ENCODE data around the gene AGO3. TPM values are rescaled to one million over a fixed set of nuclear protein-coding genes. Genes with fewer than 3 reads are reported as not detected.

Gene AGO3
- total and polyA plus RNA-seq, 2 experiments from 2014 or later: 19.2 to 27.3 TPM

GRCh38 chr1:36068866-36069265 lies 138.0 kb downstream of the AGO3 start:
- ATAC-seq: no peak
- H3K79me2 ChIP-seq (replicated peaks; ENCODE audit: insufficient read depth): no peaks in the 10 kb centered on the region

More at GRCh38 chr1:36068866-36069265, 138.0 kb downstream of the AGO3 start:
- Mint-ChIP-seq H3K9me3 (no peaks in the 10 kb centered on the region), H3K27ac (no peak overlapping the region), H3K36me3 (ENCODE audit: low read depth) (no peaks in the 10 kb centered on the region; the same call in 2 of the 3 replicates), H3K4me3 (no peak overlapping the region), H3K4me1 (peaks cover 11% of the 10 kb centered on the region), H3K27me3 (ENCODE audit: insufficient read depth, low read depth, poor library complexity) (peaks cover 2% of the 10 kb centered on the region)
- H4K20me1 ChIP-seq (replicated peaks; ENCODE audit: insufficient read depth): no peaks in the 10 kb centered on the region
- no peaks in the 10 kb centered on the region for H3K9me2 ChIP-seq (ENCODE audit: insufficient read depth)
- no peak overlapping the region for H3K4me3 ChIP-seq
- H3K36me3 ChIP-seq (ENCODE audit: insufficient read depth): no peaks in the 10 kb centered on the region
- DNase-seq (ENCODE audit: low spot score): no peak
- TF ChIP-seq ZNF462 (CRISPR knock-in tag; IDR thresholded peaks at IDR 0.05): no peak
- no peak for TF ChIP-seq EZH2phosphoT487 (IDR thresholded peaks at IDR 0.05; ENCODE audit: unreplicated experiment)
- TF ChIP-seq, protein P1, sequence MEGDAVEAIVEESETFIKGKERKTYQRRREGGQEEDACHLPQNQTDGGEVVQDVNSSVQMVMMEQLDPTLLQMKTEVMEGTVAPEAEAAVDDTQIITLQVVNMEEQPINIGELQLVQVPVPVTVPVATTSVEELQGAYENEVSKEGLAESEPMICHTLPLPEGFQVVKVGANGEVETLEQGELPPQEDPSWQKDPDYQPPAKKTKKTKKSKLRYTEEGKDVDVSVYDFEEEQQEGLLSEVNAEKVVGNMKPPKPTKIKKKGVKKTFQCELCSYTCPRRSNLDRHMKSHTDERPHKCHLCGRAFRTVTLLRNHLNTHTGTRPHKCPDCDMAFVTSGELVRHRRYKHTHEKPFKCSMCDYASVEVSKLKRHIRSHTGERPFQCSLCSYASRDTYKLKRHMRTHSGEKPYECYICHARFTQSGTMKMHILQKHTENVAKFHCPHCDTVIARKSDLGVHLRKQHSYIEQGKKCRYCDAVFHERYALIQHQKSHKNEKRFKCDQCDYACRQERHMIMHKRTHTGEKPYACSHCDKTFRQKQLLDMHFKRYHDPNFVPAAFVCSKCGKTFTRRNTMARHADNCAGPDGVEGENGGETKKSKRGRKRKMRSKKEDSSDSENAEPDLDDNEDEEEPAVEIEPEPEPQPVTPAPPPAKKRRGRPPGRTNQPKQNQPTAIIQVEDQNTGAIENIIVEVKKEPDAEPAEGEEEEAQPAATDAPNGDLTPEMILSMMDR (conservative IDR thresholded peaks at IDR 0.05; ENCODE audit: low read depth in 2 of 2): no peak
- no peak for TF ChIP-seq EZH2 (IDR thresholded peaks at IDR 0.05; ENCODE audit: low read depth, unreplicated experiment)
- TF ChIP-seq, protein P2, sequence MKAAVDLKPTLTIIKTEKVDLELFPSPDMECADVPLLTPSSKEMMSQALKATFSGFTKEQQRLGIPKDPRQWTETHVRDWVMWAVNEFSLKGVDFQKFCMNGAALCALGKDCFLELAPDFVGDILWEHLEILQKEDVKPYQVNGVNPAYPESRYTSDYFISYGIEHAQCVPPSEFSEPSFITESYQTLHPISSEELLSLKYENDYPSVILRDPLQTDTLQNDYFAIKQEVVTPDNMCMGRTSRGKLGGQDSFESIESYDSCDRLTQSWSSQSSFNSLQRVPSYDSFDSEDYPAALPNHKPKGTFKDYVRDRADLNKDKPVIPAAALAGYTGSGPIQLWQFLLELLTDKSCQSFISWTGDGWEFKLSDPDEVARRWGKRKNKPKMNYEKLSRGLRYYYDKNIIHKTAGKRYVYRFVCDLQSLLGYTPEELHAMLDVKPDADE (IDR thresholded peaks at IDR 0.05): no peak
- TF ChIP-seq POLR2AphosphoS5 (IDR thresholded peaks at IDR 0.05; ENCODE audit: low read depth): no peak
- TF ChIP-seq STAT1 (IDR thresholded peaks at IDR 0.05; ENCODE audit: unreplicated experiment): no peak
- no peak for TF ChIP-seq CREB1 (CRISPR knock-in tag; IDR thresholded peaks at IDR 0.05; ENCODE audit: low read depth)
- TF ChIP-seq ZNF331 (CRISPR knock-in tag; IDR thresholded peaks at IDR 0.05; ENCODE audit: low read depth): no peak
- no peak for TF ChIP-seq NANOG (IDR thresholded peaks at IDR 0.05; ENCODE audit: borderline replicate concordance)
- TF ChIP-seq ZNF114 (CRISPR knock-in tag; IDR thresholded peaks at IDR 0.05): no peak
- TF ChIP-seq, protein P3, sequence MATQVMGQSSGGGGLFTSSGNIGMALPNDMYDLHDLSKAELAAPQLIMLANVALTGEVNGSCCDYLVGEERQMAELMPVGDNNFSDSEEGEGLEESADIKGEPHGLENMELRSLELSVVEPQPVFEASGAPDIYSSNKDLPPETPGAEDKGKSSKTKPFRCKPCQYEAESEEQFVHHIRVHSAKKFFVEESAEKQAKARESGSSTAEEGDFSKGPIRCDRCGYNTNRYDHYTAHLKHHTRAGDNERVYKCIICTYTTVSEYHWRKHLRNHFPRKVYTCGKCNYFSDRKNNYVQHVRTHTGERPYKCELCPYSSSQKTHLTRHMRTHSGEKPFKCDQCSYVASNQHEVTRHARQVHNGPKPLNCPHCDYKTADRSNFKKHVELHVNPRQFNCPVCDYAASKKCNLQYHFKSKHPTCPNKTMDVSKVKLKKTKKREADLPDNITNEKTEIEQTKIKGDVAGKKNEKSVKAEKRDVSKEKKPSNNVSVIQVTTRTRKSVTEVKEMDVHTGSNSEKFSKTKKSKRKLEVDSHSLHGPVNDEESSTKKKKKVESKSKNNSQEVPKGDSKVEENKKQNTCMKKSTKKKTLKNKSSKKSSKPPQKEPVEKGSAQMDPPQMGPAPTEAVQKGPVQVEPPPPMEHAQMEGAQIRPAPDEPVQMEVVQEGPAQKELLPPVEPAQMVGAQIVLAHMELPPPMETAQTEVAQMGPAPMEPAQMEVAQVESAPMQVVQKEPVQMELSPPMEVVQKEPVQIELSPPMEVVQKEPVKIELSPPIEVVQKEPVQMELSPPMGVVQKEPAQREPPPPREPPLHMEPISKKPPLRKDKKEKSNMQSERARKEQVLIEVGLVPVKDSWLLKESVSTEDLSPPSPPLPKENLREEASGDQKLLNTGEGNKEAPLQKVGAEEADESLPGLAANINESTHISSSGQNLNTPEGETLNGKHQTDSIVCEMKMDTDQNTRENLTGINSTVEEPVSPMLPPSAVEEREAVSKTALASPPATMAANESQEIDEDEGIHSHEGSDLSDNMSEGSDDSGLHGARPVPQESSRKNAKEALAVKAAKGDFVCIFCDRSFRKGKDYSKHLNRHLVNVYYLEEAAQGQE (IDR thresholded peaks at IDR 0.05; ENCODE audit: unreplicated experiment): no peak
- no peak for TF ChIP-seq JUNB (IDR thresholded peaks at IDR 0.05; ENCODE audit: unreplicated experiment)
- 0 out of 2 replicates have a peak, but pooled peaks cover 4% of the 10 kb centered on the region for H3K4me1 ChIP-seq (ENCODE audit: insufficient read depth)
- H3K27me3 ChIP-seq (ENCODE audit: insufficient read depth): no peaks in the 10 kb centered on the region
- no peak overlapping the region for H2AFZ ChIP-seq
- peaks cover 2% of the 10 kb centered on the region; the same call in 1 of the 2 replicates for H3F3A ChIP-seq (replicated peaks; ENCODE audit: low read depth)
- H3K4me2 ChIP-seq: no peak overlapping the region
- no peak overlapping the region for H3K27ac ChIP-seq (ENCODE audit: low read depth)
